ENCODE data around the gene TSPYL6.

The TSPYL6 gene

GRCh38 chr2:54255230-54256090 lies 569 bp downstream of the TSPYL6 start:
- no peak for DNase-seq

- no peak for DNase-seq
Observed at GRCh38 chr2:54254180-54254579, 1.8 kb downstream of the TSPYL6 start.

- DNase-seq, result no peak
Observed at GRCh38 chr2:54249629-54250028, 6.4 kb downstream of the TSPYL6 start.

- no peak for DNase-seq
Observed at GRCh38 chr2:54247115-54247514, 8.9 kb downstream of the TSPYL6 start.

- DNase-seq, result no peak
Observed at GRCh38 chr2:54240515-54241469, 15.2 kb downstream of the TSPYL6 start.

GRCh38 chr2:54239427-54239826 lies 16.6 kb downstream of the TSPYL6 start:
- DNase-seq, result no peak

- DNase-seq, result no peak
Observed at GRCh38 chr2:54237428-54237827, 18.6 kb downstream of the TSPYL6 start.

- no peak for DNase-seq
Observed at GRCh38 chr2:54233832-54234649, 22.0 kb downstream of the TSPYL6 start.

GRCh38 chr2:54228945-54229344 lies 27.1 kb downstream of the TSPYL6 start:
- no peak for DNase-seq

GRCh38 chr2:54227798-54228197 lies 28.2 kb downstream of the TSPYL6 start:
- no peak for DNase-seq

GRCh38 chr2:54226260-54226659 lies 29.8 kb downstream of the TSPYL6 start:
- peak in 1 of 2 donors; percentile 55 for DNase-seq

GRCh38 chr2:54224997-54225396 lies 31.0 kb downstream of the TSPYL6 start:
- no peak for DNase-seq

GRCh38 chr2:54213082-54213481 lies 42.9 kb downstream of the TSPYL6 start:
- DNase-seq, result no peak

GRCh38 chr2:54212456-54212855 lies 43.6 kb downstream of the TSPYL6 start:
- no peak for DNase-seq

- DNase-seq, result no peak
Observed at GRCh38 chr2:54209379-54209778, 46.6 kb downstream of the TSPYL6 start.

GRCh38 chr2:54208364-54209240 lies 47.4 kb downstream of the TSPYL6 start:
- DNase-seq, result no peak

GRCh38 chr2:54207666-54208195 lies 48.3 kb downstream of the TSPYL6 start:
- no peak for DNase-seq

- peak in 1 of 2 donors; percentile 58 for DNase-seq
Observed at GRCh38 chr2:54206596-54206995, 49.4 kb downstream of the TSPYL6 start.

- no peak for DNase-seq
Observed at GRCh38 chr2:54204476-54204875, 51.6 kb downstream of the TSPYL6 start.

Data from hippocampal formation (tissue), 2 donors.